Measurements from ENCODE around the gene PLOD2. TPM values are rescaled to one million over a fixed set of nuclear protein-coding genes. Genes with fewer than 3 reads are reported as not detected.

The PLOD2 gene
- total and polyA plus RNA-seq, 9 of the 15 experiments (the other 6 are each of a cell fraction or from before 2014, with no cell fraction given), result 0.18 to 1.5 (median 0.58) TPM

DNA sequence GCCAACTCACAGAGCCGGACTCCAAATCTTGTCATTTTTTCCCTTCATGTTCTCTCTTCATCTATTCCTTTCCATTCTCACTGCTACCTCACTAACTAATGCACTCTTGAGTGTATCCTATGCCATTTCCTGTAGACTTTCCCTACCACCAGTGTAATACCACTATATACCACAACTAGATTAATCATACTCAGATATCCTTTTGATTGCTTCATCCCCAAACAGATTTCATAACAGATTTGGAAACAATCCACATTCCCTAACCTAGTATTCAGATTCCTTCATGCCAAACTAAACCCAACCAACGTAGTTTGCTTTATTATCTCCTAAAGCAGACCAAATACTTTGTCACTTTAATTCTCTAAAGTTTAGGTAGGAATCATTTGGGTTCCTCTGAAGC, 2.6 kb upstream of the PLOD2 start (continued):
- TF ChIP-seq, protein P1, sequence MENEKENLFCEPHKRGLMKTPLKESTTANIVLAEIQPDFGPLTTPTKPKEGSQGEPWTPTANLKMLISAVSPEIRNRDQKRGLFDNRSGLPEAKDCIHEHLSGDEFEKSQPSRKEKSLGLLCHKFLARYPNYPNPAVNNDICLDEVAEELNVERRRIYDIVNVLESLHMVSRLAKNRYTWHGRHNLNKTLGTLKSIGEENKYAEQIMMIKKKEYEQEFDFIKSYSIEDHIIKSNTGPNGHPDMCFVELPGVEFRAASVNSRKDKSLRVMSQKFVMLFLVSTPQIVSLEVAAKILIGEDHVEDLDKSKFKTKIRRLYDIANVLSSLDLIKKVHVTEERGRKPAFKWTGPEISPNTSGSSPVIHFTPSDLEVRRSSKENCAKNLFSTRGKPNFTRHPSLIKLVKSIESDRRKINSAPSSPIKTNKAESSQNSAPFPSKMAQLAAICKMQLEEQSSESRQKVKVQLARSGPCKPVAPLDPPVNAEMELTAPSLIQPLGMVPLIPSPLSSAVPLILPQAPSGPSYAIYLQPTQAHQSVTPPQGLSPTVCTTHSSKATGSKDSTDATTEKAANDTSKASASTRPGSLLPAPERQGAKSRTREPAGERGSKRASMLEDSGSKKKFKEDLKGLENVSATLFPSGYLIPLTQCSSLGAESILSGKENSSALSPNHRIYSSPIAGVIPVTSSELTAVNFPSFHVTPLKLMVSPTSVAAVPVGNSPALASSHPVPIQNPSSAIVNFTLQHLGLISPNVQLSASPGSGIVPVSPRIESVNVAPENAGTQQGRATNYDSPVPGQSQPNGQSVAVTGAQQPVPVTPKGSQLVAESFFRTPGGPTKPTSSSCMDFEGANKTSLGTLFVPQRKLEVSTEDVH (IDR thresholded peaks at IDR 0.05; ENCODE audit: low read depth, partially characterized antibody), result no peak
- TF ChIP-seq ZNF695 (CRISPR knock-in tag; IDR thresholded peaks at IDR 0.05) (no peak), ZNF263 (CRISPR knock-in tag; IDR thresholded peaks at IDR 0.05; ENCODE audit: borderline replicate concordance) (no peak)
- TF ChIP-seq, protein P2, sequence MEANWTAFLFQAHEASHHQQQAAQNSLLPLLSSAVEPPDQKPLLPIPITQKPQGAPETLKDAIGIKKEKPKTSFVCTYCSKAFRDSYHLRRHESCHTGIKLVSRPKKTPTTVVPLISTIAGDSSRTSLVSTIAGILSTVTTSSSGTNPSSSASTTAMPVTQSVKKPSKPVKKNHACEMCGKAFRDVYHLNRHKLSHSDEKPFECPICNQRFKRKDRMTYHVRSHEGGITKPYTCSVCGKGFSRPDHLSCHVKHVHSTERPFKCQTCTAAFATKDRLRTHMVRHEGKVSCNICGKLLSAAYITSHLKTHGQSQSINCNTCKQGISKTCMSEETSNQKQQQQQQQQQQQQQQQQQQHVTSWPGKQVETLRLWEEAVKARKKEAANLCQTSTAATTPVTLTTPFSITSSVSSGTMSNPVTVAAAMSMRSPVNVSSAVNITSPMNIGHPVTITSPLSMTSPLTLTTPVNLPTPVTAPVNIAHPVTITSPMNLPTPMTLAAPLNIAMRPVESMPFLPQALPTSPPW (CRISPR knock-in tag; IDR thresholded peaks at IDR 0.05), result no peak
- TF ChIP-seq, protein P3, sequence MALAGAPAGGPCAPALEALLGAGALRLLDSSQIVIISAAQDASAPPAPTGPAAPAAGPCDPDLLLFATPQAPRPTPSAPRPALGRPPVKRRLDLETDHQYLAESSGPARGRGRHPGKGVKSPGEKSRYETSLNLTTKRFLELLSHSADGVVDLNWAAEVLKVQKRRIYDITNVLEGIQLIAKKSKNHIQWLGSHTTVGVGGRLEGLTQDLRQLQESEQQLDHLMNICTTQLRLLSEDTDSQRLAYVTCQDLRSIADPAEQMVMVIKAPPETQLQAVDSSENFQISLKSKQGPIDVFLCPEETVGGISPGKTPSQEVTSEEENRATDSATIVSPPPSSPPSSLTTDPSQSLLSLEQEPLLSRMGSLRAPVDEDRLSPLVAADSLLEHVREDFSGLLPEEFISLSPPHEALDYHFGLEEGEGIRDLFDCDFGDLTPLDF (CRISPR knock-in tag; IDR thresholded peaks at IDR 0.05), result no peak
